BE2C (cell line): ENCODE measurements around the gene AMT. TPM values are rescaled to one million over a fixed set of nuclear protein-coding genes. Genes with fewer than 3 reads are reported as not detected.

Experiments
- DNase-seq: peaks from one replicate; pipeline ENCODE4 v3.0.0-alpha.2; 2020
- H3K27me3 ChIP-seq: fragments of 250-450 bp; sonication (Bioruptor Pico); 2 replicates; pipeline ENCODE4 v1.5.1; 2020; ENCODE audit warnings: mild to moderate bottlenecking
- H3K36me3 ChIP-seq: fragments of 250-450 bp; sonication (Bioruptor Pico); 2 replicates; pipeline ENCODE4 v1.5.1; 2020; ENCODE audit warnings: mild to moderate bottlenecking
- H3K4me1 ChIP-seq: fragments of 250-450 bp; sonication (Bioruptor Pico); 2 replicates; pipeline ENCODE4 v1.5.1; 2020
- H3K4me3 ChIP-seq: 2 replicates; pipeline ENCODE4 v1.5.1; 2011; ENCODE audit warnings: low read depth, low read length
- H3K9me3 ChIP-seq: fragments of 250-450 bp; sonication (Bioruptor Pico); 2 replicates; pipeline ENCODE4 v1.5.1; 2020
- CTCF ChIP-seq: IDR thresholded peaks from 2 replicates; pipeline ENCODE4 v1.5.1; 2012; ENCODE audit warnings: mild to moderate bottlenecking, low read depth, low read length
- polyA plus RNA-seq: library from polyadenylated mRNA; unstranded; fragments of >200 nt; gene quantifications from one replicate; pipeline ENCODE4 v1.2.1, GENCODE V29; 2012; ENCODE audit warnings: low read depth, missing spikeins; ENCODE audit not compliant: insufficient read length, insufficient read depth

The AMT gene, protein sequence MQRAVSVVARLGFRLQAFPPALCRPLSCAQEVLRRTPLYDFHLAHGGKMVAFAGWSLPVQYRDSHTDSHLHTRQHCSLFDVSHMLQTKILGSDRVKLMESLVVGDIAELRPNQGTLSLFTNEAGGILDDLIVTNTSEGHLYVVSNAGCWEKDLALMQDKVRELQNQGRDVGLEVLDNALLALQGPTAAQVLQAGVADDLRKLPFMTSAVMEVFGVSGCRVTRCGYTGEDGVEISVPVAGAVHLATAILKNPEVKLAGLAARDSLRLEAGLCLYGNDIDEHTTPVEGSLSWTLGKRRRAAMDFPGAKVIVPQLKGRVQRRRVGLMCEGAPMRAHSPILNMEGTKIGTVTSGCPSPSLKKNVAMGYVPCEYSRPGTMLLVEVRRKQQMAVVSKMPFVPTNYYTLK
- polyA plus RNA-seq, result 2.0 TPM

DNA sequence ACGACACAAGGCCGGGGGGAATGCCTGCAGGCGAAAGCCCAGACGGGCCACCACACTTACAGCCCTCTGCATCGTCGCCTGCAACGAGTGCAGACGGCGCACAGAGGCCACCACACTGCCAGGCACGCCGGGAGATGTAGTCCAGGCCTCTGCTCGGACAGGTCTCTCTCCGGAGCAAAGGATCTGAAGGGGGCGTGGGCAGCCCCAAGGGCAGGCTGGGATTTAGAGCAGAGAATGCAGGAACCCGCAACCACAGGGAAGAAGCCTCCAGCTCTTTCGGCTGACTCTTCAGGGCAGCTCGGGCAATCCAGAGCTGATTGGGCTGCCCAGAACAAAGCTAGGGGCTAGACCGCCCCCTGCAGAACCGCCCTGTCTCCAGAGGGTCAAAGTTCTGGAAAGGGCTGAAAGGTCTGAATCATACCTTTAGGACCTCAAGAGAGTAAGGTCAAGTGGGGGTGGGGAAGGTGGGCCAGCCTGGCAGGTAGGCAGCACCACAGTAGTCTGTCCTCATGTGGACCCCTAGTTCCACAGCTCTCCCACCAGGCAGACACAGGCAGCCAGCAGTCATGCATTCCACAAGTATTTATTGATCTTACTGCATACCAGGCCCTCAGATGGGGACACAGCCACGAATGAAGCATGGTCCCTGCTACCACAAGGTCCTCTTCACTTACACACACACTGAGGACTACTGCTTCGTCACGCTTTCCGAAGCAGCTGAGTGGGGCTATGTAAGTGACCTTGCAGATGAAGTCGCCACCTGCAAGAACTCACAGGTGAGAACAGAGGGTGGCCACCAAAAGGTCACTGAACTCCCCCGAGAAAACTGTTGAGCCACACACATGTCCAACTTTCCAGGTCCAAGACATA lies at the start of gene AMT:
Gene AMT (minus strand): TSS at position 95 of the 870 bp plus-strand sequence. CDS start 23 bp downstream, at position 72.
- DNase-seq, result no peak
- TF ChIP-seq CTCF, result no peak
- H3K4me3 ChIP-seq, result no peak within 1 kb of the TSS
- H3K4me1 ChIP-seq, result no peaks in the 10 kb centered on the region
- no peaks in the 10 kb centered on the region for H3K9me3 ChIP-seq
- no peaks in the 10 kb centered on the region for H3K27me3 ChIP-seq
- H3K36me3 ChIP-seq, result no peaks in the 10 kb centered on the region

- TF ChIP-seq CTCF, result no peak
- no peaks in the 10 kb centered on the region for H3K9me3 ChIP-seq
- peak overlapping the region; percentile 76 for H3K4me3 ChIP-seq
- DNase-seq, result no peak
- H3K27me3 ChIP-seq, result no peaks in the 10 kb centered on the region
- H3K36me3 ChIP-seq, result no peaks in the 10 kb centered on the region
- H3K4me1 ChIP-seq, result peaks cover 2% of the 10 kb centered on the region; the same call in 1 of the 2 replicates
These were observed 48.6 kb upstream of the AMT start for GRCh38 chr3:49470714-49471420.

- peak; percentile 93 for DNase-seq
- no peak for TF ChIP-seq CTCF
- H3K4me3 ChIP-seq, result peak within 1 kb of the TSS; percentile 76
- no peaks in the 10 kb centered on the region for H3K36me3 ChIP-seq
- no peaks in the 10 kb centered on the region for H3K9me3 ChIP-seq
- no peaks in the 10 kb centered on the region for H3K27me3 ChIP-seq
- peaks cover 7% of the 10 kb centered on the region; the same call in 1 of the 2 replicates for H3K4me1 ChIP-seq
These were observed 47.9 kb upstream of the AMT start, which contains the start of gene DAG1 for GRCh38 chr3:49469936-49470713. Gene DAG1, plus strand, starts transcription at chr3:49470267. Its CDS starts 40,268 bp downstream, at chr3:49510535.

GRCh38 chr3:49469037-49469935 lies 47.0 kb upstream of the AMT start:
- Histone ChIP-seq H3K27me3 (no peaks in the 10 kb centered on the region), H3K9me3 (no peaks in the 10 kb centered on the region), H3K4me3 (peak overlapping the region; percentile 64), H3K36me3 (no peaks in the 10 kb centered on the region), H3K4me1 (peaks cover 7% of the 10 kb centered on the region; the same call in 1 of the 2 replicates)
- TF ChIP-seq CTCF, result no peak
- peak; percentile 62 for DNase-seq
